ENCODE measurements around the gene RABGGTA. TPM values are rescaled to one million over a fixed set of nuclear protein-coding genes. Genes with fewer than 3 reads are reported as not detected.

Gene RABGGTA
- total and polyA plus RNA-seq, 9 of the 15 experiments (the other 6 are each of a cell fraction or from before 2014, with no cell fraction given), result 4.5 to 24.2 (median 15.5) TPM

DNA sequence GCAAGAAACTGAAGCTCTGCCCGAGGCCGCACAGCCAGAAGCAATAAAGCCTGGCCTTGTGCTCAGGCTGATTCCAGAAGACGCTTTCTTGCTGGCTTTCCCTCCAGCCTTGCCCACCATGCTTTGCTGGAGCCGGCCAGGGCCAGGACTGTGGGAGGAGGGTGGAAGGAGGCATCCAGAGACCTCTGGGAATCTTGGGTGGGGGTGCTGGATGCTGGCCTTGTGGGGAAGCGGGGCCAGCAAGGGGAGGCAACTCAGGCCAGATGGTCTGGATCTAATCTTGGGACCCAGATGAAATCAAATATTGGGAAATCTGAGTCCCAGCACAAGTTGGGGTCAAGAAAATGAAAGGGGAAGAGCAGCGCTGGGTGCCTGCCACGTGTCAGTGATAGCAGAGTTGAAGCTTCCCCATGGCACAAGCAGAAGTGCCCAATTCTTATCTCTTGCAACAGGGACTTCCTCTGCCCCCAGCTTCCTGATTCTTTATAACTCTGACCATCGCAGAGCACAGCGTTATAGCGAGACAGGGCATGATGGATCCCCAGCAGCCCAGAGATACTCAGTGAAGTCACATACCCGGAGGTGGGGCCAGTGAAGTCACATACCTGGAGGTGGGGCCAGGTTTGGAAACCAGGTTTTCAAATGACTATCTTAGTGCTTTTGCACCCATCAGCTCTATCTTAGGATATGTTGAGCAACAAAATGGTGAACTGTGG is 6.4 kb upstream of the RABGGTA start (continued):
- 0 out of 2 replicates have a peak, but pooled peaks have one; percentile 26 for TF ChIP-seq CBFA2T3 (IDR thresholded peaks at IDR 0.05)
- no peak for TF ChIP-seq ZNF347 (CRISPR knock-in tag; IDR thresholded peaks at IDR 0.05; ENCODE audit: low read depth)
- TF ChIP-seq MEIS2 (IDR thresholded peaks at IDR 0.05; ENCODE audit: partially characterized antibody), result no peak
- TF ChIP-seq MAX (CRISPR knock-in tag; IDR thresholded peaks at IDR 0.05), result peak; percentile 32; the same call in 1 of the 2 replicates
- TF ChIP-seq, protein P1, sequence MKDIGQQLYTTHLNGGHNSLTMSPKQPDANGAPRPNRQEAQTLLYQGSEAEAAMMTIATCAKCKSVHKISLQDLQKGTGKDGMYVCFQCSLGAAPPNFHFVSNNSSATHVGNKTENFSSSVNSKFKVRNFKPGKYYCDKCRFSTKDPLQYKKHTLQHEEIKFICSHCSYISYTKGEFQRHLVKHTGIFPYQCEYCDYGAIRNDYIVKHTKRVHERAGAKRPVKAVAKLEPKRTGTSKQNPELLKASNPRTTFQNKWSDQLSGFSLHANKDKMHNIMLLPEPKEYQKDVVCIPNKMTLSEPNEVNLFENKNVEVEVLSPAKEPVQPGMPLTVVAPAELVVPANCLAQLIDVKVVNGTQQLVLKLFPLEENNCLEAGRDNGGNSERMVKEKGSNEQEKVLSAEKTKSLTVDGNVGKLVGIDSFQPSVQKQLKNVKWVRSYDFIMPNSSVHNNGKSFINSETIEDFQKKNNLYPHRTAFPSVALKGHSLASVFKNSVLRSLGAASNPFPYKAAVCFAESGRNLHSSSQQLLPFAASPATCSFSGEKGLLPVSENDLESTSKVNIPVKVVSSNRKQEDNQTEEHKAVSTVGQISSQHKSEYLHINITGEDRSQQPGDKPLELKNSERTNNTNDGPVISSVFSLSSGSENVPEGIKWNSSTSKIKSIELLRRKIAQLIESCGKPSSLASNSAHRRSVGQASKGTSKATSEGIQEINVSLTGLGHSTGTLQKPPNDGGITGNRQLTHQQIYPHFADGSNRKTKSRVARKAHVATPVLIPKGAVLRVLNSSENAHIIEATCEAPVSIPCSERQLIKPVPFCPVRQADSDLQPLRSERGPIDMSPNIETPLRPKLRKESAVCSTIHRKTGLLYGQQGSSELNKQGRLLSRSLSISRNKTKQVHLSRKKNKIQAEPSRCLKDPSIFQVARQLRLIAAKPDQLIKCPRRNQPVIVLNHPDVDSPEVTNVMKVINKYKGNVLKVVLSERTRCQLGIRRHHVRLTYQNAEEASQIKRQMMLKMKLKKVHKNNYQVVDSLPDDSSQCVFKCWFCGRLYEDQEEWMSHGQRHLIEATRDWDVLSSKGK (CRISPR knock-in tag; IDR thresholded peaks at IDR 0.05), result no peak
- TF ChIP-seq JUNB (CRISPR knock-in tag; conservative IDR thresholded peaks at IDR 0.05), result no peak
- no peak for TF ChIP-seq E2F3 (CRISPR knock-in tag; IDR thresholded peaks at IDR 0.05)
- TF ChIP-seq, protein P2, sequence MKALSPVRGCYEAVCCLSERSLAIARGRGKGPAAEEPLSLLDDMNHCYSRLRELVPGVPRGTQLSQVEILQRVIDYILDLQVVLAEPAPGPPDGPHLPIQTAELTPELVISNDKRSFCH (CRISPR knock-in tag; IDR thresholded peaks at IDR 0.05), result no peak
- TF ChIP-seq, protein P2 (tag; IDR thresholded peaks at IDR 0.05), result no peak
- TF ChIP-seq L3MBTL2 (IDR thresholded peaks at IDR 0.05), result 0 out of 2 replicates have a peak, but pooled peaks have one; percentile 32
- 0 out of 2 replicates have a peak, but pooled peaks have one; percentile 17 for TF ChIP-seq SPI1 (IDR thresholded peaks at IDR 0.05; ENCODE audit: borderline replicate concordance, low read depth, low read length)
- no peak for TF ChIP-seq STAG1 (CRISPR knock-in tag; IDR thresholded peaks at IDR 0.05; ENCODE audit: borderline replicate concordance)

All from K562 (cell line).